Hepatocyte (in vitro differentiated cells): ENCODE data around the gene DPF3. TPM values are rescaled to one million over a fixed set of nuclear protein-coding genes. Genes with fewer than 3 reads are reported as not detected.

Source experiments
- DNase-seq: peaks from one replicate; pipeline ENCODE4 v3.0.0-alpha.2; 2016; ENCODE audit warnings: low spot score
- H2AFZ ChIP-seq: fragments of 200-600 bp; sonication (generic); 2 replicates; pipeline ENCODE4 v1.6.0; 2016; ENCODE audit warnings: antibody characterized with exemption, mild to moderate bottlenecking
- H3K27ac ChIP-seq: fragments of 200-600 bp; sonication (generic); 2 replicates; pipeline ENCODE4 v1.5.1; 2016; ENCODE audit warnings: mild to moderate bottlenecking
- H3K27me3 ChIP-seq: fragments of 200-600 bp; sonication (generic); 2 replicates; pipeline ENCODE4 v1.6.1; 2016
- H3K36me3 ChIP-seq: fragments of 200-600 bp; sonication (generic); replicated peaks from 2 replicates; pipeline ENCODE4 v1.5.1; 2016; ENCODE audit warnings: low read depth; ENCODE audit not compliant: insufficient read depth
- H3K4me1 ChIP-seq: fragments of 200-600 bp; sonication (generic); 2 replicates; pipeline ENCODE4 v1.5.1; 2016; ENCODE audit warnings: mild to moderate bottlenecking, moderate library complexity; ENCODE audit not compliant: insufficient read depth
- H3K4me2 ChIP-seq: fragments of 200-600 bp; sonication (generic); 2 replicates; pipeline ENCODE4 v1.6.0; 2016
- H3K4me3 ChIP-seq: fragments of 200-600 bp; sonication (generic); 2 replicates; pipeline ENCODE4 v1.5.1; 2016; ENCODE audit warnings: mild to moderate bottlenecking
- H3K79me2 ChIP-seq: fragments of 200-600 bp; sonication (generic); 2 replicates; pipeline ENCODE4 v1.6.0; 2017; ENCODE audit warnings: mild to moderate bottlenecking
- H3K9me2 ChIP-seq: fragments of 200-600 bp; sonication (generic); replicated peaks from 2 replicates; pipeline ENCODE4 v1.6.0; 2017; ENCODE audit warnings: mild to moderate bottlenecking; ENCODE audit not compliant: insufficient read depth
- H3K9me3 ChIP-seq: fragments of 200-600 bp; sonication (generic); 2 replicates; pipeline ENCODE4 v1.5.1; 2016; ENCODE audit warnings: low read depth, mild to moderate bottlenecking
- H4K20me1 ChIP-seq: fragments of 200-600 bp; sonication (generic); 2 replicates; pipeline ENCODE4 v1.6.0; 2016; ENCODE audit warnings: mild to moderate bottlenecking; ENCODE audit not compliant: insufficient read depth, poor library complexity, severe bottlenecking
- CTCF ChIP-seq: fragments of 200-600 bp; sonication (generic); IDR thresholded peaks from 2 replicates; pipeline ENCODE4 v1.5.1; 2016; ENCODE audit warnings: antibody characterized with exemption, mild to moderate bottlenecking; ENCODE audit not compliant: poor library complexity
- EZH2 ChIP-seq: fragments of 200-600 bp; sonication (generic); IDR thresholded peaks from 2 replicates; pipeline ENCODE4 v1.6.1; 2016; ENCODE audit warnings: antibody characterized with exemption, mild to moderate bottlenecking, borderline replicate concordance
- EZH2phosphoT487 ChIP-seq: fragments of 200-600 bp; sonication (generic); IDR thresholded peaks from one replicate; pipeline ENCODE4 v1.6.1; 2018; ENCODE audit warnings: antibody characterized with exemption, mild to moderate bottlenecking, low read depth, moderate library complexity; ENCODE audit not compliant: unreplicated experiment, severe bottlenecking
- WGBS: methylation state at CpG from one replicate; pipeline ENCODE4 v1.1.6; 2016; ENCODE audit warnings: low lambda C conversion rate; ENCODE audit errors: missing lambda C conversion rate; 5-methylcytosine and 5-hydroxymethylcytosine counted together
- polyA plus RNA-seq: library from polyadenylated mRNA; unstranded; fragments of >200 nt; fragmentation: Nextera tagmentation; extraction: Ambion mirVana; gene quantifications from 2 replicates; pipeline ENCODE4 v1.2.1, GENCODE V29; 2016
- total RNA-seq: library from RNA; depleted of rRNA; stranded (reverse); fragments of >200 nt; gene quantifications from 2 replicates; pipeline ENCODE4 v1.2.3, GENCODE V29; 2014

The DPF3 gene
- total and polyA plus RNA-seq, 2 experiments from 2014 or later, result 0.21 to 0.47 TPM

DNA sequence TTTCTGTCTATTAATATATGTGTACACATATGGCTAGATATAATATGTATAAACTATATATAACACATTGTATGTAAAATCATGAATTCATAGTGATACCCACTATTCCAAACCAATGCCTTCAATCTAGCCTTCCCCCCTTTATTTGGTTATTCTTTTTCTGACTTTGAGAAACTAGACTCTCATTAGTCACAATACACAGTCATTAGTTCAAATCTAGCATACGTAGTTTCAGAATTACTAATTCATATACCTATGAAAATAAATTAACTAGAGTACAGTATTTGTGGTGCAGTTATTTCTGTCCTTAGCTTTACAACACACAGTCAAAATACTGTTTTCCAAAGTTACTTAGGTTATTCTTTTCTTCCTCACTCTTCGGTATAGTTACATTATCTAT, 268.2 kb downstream of the DPF3 start:
- H3K27ac ChIP-seq, result no peak overlapping the region
- no peak overlapping the region for H2AFZ ChIP-seq
- H3K27me3 ChIP-seq, result no peaks in the 10 kb centered on the region
- no peaks in the 10 kb centered on the region for H3K4me1 ChIP-seq
- 93% methylated on average over 2 of the region's 2 CpGs for WGBS
- no peaks in the 10 kb centered on the region for H3K79me2 ChIP-seq
- no peaks in the 10 kb centered on the region for H3K36me3 ChIP-seq
- no peaks in the 10 kb centered on the region for H4K20me1 ChIP-seq
- TF ChIP-seq EZH2 (no peak), CTCF (no peak), EZH2phosphoT487 (no peak)
- no peak for DNase-seq
- H3K9me2 ChIP-seq, result no peaks in the 10 kb centered on the region
- H3K4me2 ChIP-seq, result no peak overlapping the region
- no peak overlapping the region for H3K4me3 ChIP-seq
- H3K9me3 ChIP-seq, result peaks cover 6% of the 10 kb centered on the region

- no peak for TF ChIP-seq EZH2
- TF ChIP-seq CTCF, result no peak
- no peak for TF ChIP-seq EZH2phosphoT487
- H3K4me3 ChIP-seq, result no peak overlapping the region
- no peak overlapping the region for H3K27ac ChIP-seq
- no peaks in the 10 kb centered on the region for H3K9me2 ChIP-seq
- H2AFZ ChIP-seq, result no peak overlapping the region
- DNase-seq, result no peak
- no peaks in the 10 kb centered on the region for H3K9me3 ChIP-seq
- H3K36me3 ChIP-seq, result no peaks in the 10 kb centered on the region
- no peaks in the 10 kb centered on the region for H3K79me2 ChIP-seq
- no peak overlapping the region for H3K4me2 ChIP-seq
- H4K20me1 ChIP-seq, result no peaks in the 10 kb centered on the region
- H3K4me1 ChIP-seq, result no peaks in the 10 kb centered on the region
- no peaks in the 10 kb centered on the region for H3K27me3 ChIP-seq
- 62% methylated on average over 6 of the region's 6 CpGs for WGBS
Observed at GRCh38 chr14:72621387-72622065, 272.4 kb downstream of the DPF3 start.

- Histone ChIP-seq H2AFZ (no peak overlapping the region), H3K36me3 (no peaks in the 10 kb centered on the region), H3K9me2 (no peaks in the 10 kb centered on the region), H3K9me3 (no peaks in the 10 kb centered on the region), H3K4me2 (no peak overlapping the region), H3K4me3 (no peak overlapping the region), H3K79me2 (no peaks in the 10 kb centered on the region), H3K4me1 (peaks cover 3% of the 10 kb centered on the region), H4K20me1 (no peaks in the 10 kb centered on the region), H3K27ac (no peak overlapping the region), H3K27me3 (no peaks in the 10 kb centered on the region)
- no peak for DNase-seq
- 98% methylated on average over 10 of the region's 10 CpGs for WGBS
- TF ChIP-seq EZH2 (no peak), EZH2phosphoT487 (no peak), CTCF (no peak)
Observed at GRCh38 chr14:72619881-72620280, 274.0 kb downstream of the DPF3 start.
